Stimulated activated CD4-positive, alpha-beta T cell treated with anti-CD3 and anti-CD28 coated beads, Interleukin-1b, Interleukin-23, amount 100 ng/mL, for 24 hours (primary cell): Measurements from ENCODE around the gene GPR32.
"Not testable (repeated sequence)": the region's sequence is repeated elsewhere in the genome, so short reads cannot be mapped to it uniquely, and the experiment has no call there.

ENCODE experiments used
- DNase-seq, 4 experiments: peaks; one replicate each; pipeline ENCODE4 v3.0.0-alpha.2; 2020; ENCODE audit warnings: low read depth in 4 of 4, low spot score in 1 of 4

The GPR32 gene

GRCh38 chr19:50747141-50747540, 23.1 kb upstream of the GPR32 start:
- DNase-seq, result not testable (repeated sequence)

DNA sequence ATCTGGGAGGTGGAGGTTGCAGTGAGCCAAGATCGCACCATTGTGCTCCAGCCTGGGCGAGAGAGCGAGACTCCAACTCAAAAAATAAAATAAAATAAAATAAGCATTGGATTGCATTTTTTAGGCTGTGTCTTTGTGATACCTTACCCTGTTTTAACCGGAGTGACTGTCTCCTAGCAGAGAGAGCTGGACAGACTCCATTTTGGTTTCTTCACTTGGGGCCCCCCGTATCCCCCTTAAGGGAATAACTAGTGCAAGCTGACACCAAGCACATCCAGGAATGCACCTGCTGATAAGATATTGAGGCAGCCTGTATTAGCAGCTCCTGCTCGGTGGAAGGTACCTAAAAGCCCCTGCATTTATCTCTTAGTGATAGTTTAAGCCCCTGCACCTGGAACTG, 20.8 kb upstream of the GPR32 start:
- DNase-seq, result no peak

DNA sequence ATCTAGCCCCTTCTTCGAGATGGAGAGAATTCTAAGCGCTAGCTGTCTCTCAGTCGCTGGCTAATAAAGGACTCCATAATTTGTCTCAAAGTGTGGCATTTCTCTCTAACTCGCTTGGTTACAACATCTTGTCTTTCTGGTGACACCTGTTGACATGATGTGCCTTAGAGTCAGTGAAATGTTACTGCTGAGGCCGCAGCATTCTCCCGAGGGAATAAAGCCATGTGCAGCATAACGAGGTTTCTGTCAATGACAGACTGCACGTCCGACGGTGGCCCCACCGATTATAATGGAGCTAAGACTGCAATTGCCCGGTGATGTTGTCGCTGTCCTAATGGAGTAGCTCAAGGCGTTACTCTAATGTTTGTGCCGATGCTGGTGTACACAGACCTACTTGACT, 20.3 kb upstream of the GPR32 start:
- DNase-seq, result no peak

DNA sequence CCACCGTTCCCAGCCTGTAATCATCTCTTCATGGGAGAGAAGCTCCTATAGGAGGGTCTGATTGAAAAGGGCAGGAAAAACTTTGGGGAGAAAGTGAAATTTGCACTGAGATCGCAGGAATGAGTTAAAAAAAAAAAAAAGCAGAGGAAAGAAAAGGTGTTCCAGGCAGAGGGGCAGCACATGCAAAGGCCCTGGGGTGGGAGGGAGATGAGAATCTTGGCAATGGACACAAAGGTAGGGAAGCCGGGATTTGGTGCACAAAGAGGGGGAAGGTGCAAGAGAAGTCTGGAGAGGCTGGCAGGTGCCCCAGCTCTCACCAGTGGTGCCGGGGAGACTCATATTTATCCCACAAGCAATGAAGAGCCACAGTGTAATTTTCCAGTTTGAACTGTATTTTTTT, 16.4 kb upstream of the GPR32 start:
- DNase-seq, result no peak

DNA sequence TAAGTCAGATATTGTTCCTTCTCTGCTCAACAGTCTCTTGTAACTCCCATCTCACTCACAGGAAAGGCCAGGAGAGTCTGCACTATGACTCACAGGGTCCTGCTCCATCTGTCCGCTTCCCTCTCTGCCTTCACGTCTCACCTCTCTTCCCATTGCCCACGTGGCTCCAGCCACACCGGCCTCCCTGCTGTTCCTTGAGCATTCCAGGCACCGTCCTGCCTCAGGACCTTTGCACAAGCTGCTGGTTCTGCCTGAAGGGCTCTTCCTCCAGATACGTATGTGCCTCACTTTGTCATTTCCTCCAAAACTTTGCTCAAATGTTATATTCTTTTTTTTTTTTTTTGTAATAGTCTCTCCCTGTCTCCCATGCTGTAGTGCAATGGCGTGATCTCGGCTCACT, 14.0 kb upstream of the GPR32 start:
- not testable (repeated sequence) for DNase-seq

GRCh38 chr19:50757624-50758023, 12.6 kb upstream of the GPR32 start:
- not testable (repeated sequence) for DNase-seq

GRCh38 chr19:50759076-50759475, 11.2 kb upstream of the GPR32 start:
- not testable (repeated sequence) for DNase-seq

- no peak for DNase-seq
Observed at GRCh38 chr19:50759886-50760285, 10.4 kb upstream of the GPR32 start.

DNA sequence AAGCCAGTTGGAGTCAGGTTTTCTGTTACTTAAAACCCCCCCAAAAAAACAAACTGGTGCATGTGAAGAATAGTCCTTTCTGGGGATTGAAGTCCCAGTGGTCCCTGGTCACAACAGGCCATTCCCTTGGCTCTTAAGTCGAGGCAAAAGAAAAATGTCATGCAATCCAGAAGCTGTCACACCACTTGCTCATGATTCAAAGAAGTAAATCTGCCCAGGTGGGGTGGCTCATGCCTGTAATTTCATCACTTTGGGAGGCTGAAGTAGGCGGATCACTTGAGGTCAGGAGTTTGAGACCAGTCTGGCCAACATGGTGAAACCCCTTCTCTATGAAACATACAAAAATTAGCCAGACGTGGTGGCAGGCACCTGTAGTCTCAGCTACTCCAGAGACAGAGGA, 8.8 kb upstream of the GPR32 start:
- DNase-seq, result not testable (repeated sequence)

DNA sequence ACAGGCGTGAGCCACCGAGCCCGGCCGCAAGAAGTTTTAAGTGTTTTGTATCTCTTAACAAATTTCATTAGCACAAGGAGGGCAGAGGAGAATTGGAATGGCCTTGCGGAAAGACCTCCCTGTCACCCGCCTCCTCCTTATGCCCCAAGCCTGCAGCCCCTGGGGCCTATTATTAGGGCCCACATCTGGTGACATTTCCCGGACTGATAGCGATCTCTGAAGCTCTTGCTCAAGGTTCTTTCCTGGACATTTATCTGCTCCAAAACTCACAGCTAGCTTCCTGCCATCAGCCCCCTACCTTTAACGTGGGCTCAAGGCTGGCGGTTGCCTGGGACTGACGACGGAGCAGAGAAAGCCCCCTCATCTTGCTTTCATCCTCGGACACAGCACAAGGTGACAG, 6.7 kb upstream of the GPR32 start:
- DNase-seq, result not testable (repeated sequence)

DNA sequence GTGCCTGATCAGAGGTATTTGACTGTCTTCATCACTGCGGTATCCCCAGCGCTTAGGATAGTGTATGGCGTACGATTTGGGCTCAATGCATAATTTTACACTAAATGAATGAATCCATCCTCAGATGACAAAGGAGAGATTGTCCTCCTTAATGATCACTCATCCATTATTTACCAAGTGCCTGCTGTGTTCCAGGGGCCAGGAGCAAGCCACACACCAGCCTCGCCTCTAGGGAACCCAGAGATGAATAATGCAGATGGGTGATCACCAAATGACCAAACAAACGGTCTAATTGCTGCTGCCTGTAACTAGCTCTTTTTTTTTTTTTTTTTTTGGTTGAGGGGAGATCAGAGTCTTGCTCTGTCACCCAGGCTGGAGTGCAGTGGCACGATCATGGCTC, 5.9 kb upstream of the GPR32 start:
- DNase-seq, result no peak

DNA sequence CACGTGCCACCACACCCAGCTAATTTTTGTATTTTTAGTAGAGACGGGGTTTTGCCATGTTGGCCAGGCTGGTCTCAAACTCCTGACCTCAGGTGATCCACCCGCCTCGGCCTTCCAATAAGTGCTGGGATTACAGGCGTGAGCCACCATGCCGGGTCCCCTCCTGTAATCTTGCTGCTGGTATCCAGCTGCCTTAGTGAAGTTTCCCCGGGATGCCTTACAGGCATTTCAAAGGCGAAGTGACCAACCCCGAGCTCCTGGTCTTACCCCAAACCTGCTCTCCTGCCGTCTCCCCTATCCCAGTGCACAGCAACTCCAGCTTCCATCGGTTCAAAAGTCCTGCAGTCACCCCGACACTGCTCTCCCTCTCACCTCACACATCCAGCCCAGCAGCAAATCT, 3.5 kb upstream of the GPR32 start:
- not testable (repeated sequence) for DNase-seq

DNA sequence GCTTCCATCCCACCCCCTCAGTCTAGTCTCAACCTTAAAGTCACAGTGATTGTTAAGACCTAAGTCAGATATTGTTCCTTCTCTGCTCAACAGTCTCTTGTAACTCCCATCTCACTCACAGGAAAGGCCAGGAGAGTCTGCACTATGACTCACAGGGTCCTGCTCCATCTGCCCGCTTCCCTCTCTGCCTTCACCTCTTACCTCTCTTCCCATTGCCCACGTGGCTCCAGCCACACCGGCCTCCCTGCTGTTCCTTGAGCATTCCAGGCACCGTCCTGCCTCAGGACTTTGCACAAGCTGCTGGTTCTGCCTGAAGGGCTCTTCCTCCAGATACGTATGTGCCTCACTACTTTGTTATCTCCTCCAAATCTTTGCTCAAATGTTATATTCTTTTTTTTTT, 3.0 kb upstream of the GPR32 start:
- not testable (repeated sequence) for DNase-seq

DNA sequence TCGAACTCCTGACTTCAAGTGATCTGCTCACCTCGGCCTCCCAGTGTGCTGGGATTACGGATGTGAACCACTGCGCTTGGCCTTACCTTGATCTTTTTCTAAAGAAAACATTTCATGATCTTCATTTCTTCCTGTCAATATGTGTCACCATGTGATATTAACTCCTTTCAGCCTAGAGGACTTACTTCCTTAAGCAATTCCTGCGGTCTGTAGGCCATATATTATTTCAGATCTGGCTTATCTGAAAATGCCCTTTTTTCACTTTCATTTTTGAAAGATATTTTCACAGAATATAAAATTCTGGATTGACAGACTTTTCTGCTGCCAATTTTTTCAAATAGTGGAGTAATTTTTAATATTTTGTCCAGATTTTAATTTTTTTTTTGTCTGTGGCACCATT, 2.0 kb upstream of the GPR32 start:
- DNase-seq, result no peak

GRCh38 chr19:50770888-50771287, 624 bp downstream of the GPR32 start:
- no peak for DNase-seq

GRCh38 chr19:50772476-50772875, 2.2 kb downstream of the GPR32 start:
- DNase-seq, result no peak

DNA sequence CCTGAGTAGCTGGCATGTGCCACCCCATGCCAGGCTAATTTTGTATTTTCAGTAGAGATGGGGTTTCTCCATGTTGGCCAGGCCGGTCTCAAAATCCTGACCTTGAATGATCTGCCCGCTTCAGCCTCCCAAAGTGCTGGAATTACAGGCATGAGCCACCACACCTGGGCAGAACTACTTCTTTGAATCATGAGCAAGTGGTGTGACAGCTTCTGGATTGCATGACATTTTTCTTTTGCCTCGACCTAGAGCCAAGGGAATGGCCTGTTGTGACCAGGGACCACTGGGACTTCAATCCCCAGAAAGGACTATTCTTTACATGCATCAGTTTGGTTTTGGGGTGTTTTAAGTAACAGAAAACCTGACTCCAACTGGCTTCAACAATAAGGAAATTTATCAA, 2.6 kb downstream of the GPR32 start:
- DNase-seq, result not testable (repeated sequence)

DNA sequence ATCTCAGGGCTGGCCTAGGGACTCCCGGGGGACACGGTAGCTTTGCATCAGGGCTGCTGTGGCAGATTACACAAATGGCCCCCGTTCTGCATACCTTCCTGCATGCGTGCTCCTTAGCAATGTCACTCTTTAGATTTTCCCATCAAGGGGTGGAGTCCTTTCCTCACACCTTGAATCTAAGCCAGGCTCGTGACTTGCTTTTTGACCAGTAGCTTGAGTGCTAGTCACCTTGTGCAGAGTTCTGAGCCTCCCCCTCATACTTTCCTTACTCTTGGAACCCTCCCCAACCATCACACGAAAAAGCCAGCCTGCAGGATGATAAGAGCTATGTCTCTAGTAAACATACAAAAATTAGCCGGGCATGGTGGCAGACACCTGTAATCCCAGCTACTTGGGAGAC, 3.2 kb downstream of the GPR32 start:
- not testable (repeated sequence) for DNase-seq

DNA sequence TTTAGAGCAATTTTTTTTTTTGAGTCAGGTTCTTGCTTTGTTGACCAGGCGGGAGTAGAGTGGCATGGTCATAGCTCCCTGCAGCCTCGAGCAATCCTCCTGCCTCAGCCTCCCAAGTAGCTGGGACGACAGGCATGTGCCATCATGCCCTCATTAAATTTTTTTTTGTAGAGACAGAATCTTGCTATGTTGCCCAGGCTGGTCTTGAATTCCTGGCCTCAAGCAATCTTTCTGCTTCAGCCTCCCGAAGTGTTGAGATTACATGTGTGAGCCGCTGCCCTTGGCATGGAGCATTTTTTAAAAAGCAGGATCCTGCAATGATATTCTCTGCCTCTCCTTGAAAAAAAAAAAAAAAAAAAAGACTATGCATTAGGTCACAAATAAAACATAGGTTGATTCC, 5.9 kb downstream of the GPR32 start:
- DNase-seq, result no peak

GRCh38 chr19:50777261-50777660, 7.0 kb downstream of the GPR32 start:
- no peak for DNase-seq

GRCh38 chr19:50777830-50778303, 7.6 kb downstream of the GPR32 start:
- DNase-seq, result no peak

- DNase-seq, result no peak
Observed at GRCh38 chr19:50778906-50779430, 8.7 kb downstream of the GPR32 start.
